HEK293 (cell line): Measurements from ENCODE around the gene TTLL13.

ENCODE experiments used
- BCL11B ChIP-seq: fragments of 450-650 bp; formaldehyde crosslinking; IDR thresholded peaks from 2 replicates; pipeline ENCODE4 v1.5.1; 2016; ENCODE audit warnings: low read depth, missing biosample characterization, missing genetic modification characterization
- GLI2 ChIP-seq: fragments of 450-650 bp; formaldehyde crosslinking; IDR thresholded peaks from 2 replicates; pipeline ENCODE4; 2017; ENCODE audit warnings: missing biosample characterization, missing genetic modification characterization, low read depth, borderline replicate concordance
- KLF7 ChIP-seq: fragments of 450-650 bp; formaldehyde crosslinking; IDR thresholded peaks from 2 replicates; pipeline ENCODE4 v1.5.1; 2016; ENCODE audit warnings: missing biosample characterization, missing genetic modification characterization, borderline replicate concordance
- KLF8 ChIP-seq: fragments of 450-650 bp; formaldehyde crosslinking; IDR thresholded peaks from 2 replicates; pipeline ENCODE4 v1.5.1; 2016; ENCODE audit warnings: missing biosample characterization, missing genetic modification characterization
- OVOL3 ChIP-seq: fragments of 450-650 bp; formaldehyde crosslinking; IDR thresholded peaks from 2 replicates; pipeline ENCODE4 v1.5.1; 2016; ENCODE audit warnings: missing biosample characterization, missing genetic modification characterization
- PRDM1 ChIP-seq: fragments of 450-650 bp; formaldehyde crosslinking; IDR thresholded peaks from 2 replicates; pipeline ENCODE4; 2016; ENCODE audit warnings: missing biosample characterization, missing genetic modification characterization
- SP7 ChIP-seq: fragments of 450-650 bp; formaldehyde crosslinking; IDR thresholded peaks from 2 replicates; pipeline ENCODE4 v1.5.1; 2016; ENCODE audit warnings: missing biosample characterization, missing genetic modification characterization
- ZNF202 ChIP-seq: fragments of 450-650 bp; formaldehyde crosslinking; IDR thresholded peaks from 2 replicates; pipeline ENCODE4 v1.5.1; 2016; ENCODE audit warnings: missing biosample characterization, missing genetic modification characterization, borderline replicate concordance
- ZNF223 ChIP-seq: fragments of 450-650 bp; formaldehyde crosslinking; IDR thresholded peaks from 2 replicates; pipeline ENCODE4 v1.5.1; 2016; ENCODE audit warnings: missing biosample characterization, missing genetic modification characterization
- ZNF248 ChIP-seq: fragments of 450-650 bp; formaldehyde crosslinking; IDR thresholded peaks from 2 replicates; pipeline ENCODE4 v1.5.1; 2017; ENCODE audit warnings: missing biosample characterization, missing genetic modification characterization
- ZNF561 ChIP-seq: fragments of 450-650 bp; IDR thresholded peaks from 2 replicates; pipeline ENCODE4 v1.5.1; 2018; ENCODE audit warnings: missing biosample characterization, missing genetic modification characterization, borderline replicate concordance
- ZNF626 ChIP-seq: fragments of 450-650 bp; sonication (Bioruptor Pico); formaldehyde crosslinking; IDR thresholded peaks from 2 replicates; pipeline ENCODE4 v1.5.1; 2018; ENCODE audit warnings: missing biosample characterization, missing genetic modification characterization, inconsistent platforms
- ZSCAN23 ChIP-seq: fragments of 450-650 bp; formaldehyde crosslinking; IDR thresholded peaks from 2 replicates; pipeline ENCODE4 v1.5.1; 2016; ENCODE audit warnings: missing biosample characterization, missing genetic modification characterization
- TF ChIP-seq, protein P1 (sequence below): fragments of 450-650 bp; formaldehyde crosslinking; conservative IDR thresholded peaks from 2 replicates; pipeline ENCODE4 v1.5.1; 2016; ENCODE audit warnings: low read depth, missing biosample characterization, missing genetic modification characterization
- TF ChIP-seq, protein P2 (sequence below): fragments of 450-650 bp; formaldehyde crosslinking; IDR thresholded peaks from 2 replicates; pipeline ENCODE4 v1.5.1; 2016; ENCODE audit warnings: missing biosample characterization, missing genetic modification characterization
- TF ChIP-seq, protein P3 (sequence below): fragments of 450-650 bp; formaldehyde crosslinking; IDR thresholded peaks from 2 replicates; pipeline ENCODE4 v1.5.1; 2016; ENCODE audit warnings: missing biosample characterization, missing genetic modification characterization
- TF ChIP-seq, protein P4 (sequence below): fragments of 450-650 bp; formaldehyde crosslinking; IDR thresholded peaks from 2 replicates; pipeline ENCODE4 v1.5.1; 2016; ENCODE audit warnings: missing biosample characterization, missing genetic modification characterization
- TF ChIP-seq, protein P5 (sequence below): fragments of 450-650 bp; formaldehyde crosslinking; IDR thresholded peaks from 2 replicates; pipeline ENCODE4 v1.5.0; 2017; ENCODE audit warnings: missing biosample characterization, missing genetic modification characterization, borderline replicate concordance
- TF ChIP-seq, protein P6 (sequence below): fragments of 450-650 bp; formaldehyde crosslinking; IDR thresholded peaks from 2 replicates; pipeline ENCODE4 v1.5.1; 2016; ENCODE audit warnings: missing biosample characterization, missing genetic modification characterization

The TTLL13 gene

DNA sequence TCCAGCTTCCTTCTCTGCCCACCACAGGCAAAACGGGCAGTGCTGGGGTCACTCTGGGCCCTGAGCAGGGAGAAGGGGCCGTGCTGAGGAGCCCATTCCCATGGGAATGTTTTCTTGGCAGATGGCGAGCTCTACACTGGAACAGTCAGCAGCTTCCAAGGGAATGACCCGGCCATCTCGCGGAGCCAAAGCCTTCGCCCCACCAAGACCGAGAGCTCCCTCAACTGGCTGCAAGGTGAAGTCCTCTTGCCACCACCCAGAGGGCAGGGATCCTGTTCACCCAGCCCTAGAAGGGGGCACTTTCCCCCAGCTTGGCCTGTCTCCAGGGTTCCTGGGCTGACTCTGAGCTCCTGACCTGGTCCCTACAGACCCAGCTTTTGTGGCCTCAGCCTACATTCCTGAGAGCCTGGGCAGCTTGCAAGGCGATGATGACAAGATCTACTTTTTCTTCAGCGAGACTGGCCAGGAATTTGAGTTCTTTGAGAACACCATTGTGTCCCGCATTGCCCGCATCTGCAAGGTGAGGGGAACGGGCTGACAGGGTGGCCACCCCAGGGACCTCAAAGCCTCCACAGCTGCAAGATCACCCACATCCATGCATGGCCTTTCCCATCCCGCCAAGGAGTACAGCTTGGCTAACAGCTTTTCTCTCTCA lies 28.0 kb upstream of the TTLL13 start (continued):
- TF ChIP-seq, protein P1, sequence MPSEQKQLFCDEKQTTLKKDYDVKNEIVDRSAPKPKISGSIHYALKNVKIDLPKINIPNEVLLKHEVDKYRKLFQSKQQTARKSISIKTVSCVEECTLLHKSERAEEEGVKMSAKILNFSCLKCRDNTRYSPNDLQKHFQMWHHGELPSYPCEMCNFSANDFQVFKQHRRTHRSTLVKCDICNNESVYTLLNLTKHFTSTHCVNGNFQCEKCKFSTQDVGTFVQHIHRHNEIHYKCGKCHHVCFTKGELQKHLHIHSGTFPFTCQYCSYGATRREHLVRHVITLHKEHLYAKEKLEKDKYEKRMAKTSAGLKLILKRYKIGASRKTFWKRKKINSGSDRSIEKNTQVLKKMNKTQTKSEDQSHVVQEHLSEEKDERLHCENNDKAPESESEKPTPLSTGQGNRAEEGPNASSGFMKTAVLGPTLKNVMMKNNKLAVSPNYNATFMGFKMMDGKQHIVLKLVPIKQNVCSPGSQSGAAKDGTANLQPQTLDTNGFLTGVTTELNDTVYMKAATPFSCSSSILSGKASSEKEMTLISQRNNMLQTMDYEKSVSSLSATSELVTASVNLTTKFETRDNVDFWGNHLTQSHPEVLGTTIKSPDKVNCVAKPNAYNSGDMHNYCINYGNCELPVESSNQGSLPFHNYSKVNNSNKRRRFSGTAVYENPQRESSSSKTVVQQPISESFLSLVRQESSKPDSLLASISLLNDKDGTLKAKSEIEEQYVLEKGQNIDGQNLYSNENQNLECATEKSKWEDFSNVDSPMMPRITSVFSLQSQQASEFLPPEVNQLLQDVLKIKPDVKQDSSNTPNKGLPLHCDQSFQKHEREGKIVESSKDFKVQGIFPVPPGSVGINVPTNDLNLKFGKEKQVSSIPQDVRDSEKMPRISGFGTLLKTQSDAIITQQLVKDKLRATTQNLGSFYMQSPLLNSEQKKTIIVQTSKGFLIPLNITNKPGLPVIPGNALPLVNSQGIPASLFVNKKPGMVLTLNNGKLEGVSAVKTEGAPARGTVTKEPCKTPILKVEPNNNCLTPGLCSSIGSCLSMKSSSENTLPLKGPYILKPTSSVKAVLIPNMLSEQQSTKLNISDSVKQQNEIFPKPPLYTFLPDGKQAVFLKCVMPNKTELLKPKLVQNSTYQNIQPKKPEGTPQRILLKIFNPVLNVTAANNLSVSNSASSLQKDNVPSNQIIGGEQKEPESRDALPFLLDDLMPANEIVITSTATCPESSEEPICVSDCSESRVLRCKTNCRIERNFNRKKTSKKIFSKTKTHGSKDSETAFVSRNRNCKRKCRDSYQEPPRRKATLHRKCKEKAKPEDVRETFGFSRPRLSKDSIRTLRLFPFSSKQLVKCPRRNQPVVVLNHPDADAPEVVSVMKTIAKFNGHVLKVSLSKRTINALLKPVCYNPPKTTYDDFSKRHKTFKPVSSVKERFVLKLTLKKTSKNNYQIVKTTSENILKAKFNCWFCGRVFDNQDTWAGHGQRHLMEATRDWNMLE (tag by site-specific recombination), result no peak
- TF ChIP-seq GLI2 (tag by site-specific recombination), result no peak
- TF ChIP-seq ZNF626 (tag by site-specific recombination), result no peak
- TF ChIP-seq, protein P2, sequence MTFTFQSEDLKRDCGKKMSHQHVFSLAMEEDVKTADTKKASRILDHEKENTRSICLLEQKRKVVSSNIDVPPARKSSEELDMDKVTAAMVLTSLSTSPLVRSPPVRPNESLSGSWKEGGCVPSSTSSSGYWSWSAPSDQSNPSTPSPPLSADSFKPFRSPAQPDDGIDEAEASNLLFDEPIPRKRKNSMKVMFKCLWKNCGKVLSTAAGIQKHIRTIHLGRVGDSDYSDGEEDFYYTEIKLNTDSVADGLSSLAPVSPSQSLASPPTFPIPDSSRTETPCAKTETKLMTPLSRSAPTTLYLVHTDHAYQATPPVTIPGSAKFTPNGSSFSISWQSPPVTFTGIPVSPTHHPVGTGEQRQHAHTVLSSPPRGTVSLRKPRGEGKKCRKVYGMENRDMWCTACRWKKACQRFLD (tag by site-specific recombination), result no peak
- TF ChIP-seq, protein P3, sequence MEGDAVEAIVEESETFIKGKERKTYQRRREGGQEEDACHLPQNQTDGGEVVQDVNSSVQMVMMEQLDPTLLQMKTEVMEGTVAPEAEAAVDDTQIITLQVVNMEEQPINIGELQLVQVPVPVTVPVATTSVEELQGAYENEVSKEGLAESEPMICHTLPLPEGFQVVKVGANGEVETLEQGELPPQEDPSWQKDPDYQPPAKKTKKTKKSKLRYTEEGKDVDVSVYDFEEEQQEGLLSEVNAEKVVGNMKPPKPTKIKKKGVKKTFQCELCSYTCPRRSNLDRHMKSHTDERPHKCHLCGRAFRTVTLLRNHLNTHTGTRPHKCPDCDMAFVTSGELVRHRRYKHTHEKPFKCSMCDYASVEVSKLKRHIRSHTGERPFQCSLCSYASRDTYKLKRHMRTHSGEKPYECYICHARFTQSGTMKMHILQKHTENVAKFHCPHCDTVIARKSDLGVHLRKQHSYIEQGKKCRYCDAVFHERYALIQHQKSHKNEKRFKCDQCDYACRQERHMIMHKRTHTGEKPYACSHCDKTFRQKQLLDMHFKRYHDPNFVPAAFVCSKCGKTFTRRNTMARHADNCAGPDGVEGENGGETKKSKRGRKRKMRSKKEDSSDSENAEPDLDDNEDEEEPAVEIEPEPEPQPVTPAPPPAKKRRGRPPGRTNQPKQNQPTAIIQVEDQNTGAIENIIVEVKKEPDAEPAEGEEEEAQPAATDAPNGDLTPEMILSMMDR (tag by site-specific recombination), result peak; percentile 75
- no peak for TF ChIP-seq ZNF223
- TF ChIP-seq, protein P4, sequence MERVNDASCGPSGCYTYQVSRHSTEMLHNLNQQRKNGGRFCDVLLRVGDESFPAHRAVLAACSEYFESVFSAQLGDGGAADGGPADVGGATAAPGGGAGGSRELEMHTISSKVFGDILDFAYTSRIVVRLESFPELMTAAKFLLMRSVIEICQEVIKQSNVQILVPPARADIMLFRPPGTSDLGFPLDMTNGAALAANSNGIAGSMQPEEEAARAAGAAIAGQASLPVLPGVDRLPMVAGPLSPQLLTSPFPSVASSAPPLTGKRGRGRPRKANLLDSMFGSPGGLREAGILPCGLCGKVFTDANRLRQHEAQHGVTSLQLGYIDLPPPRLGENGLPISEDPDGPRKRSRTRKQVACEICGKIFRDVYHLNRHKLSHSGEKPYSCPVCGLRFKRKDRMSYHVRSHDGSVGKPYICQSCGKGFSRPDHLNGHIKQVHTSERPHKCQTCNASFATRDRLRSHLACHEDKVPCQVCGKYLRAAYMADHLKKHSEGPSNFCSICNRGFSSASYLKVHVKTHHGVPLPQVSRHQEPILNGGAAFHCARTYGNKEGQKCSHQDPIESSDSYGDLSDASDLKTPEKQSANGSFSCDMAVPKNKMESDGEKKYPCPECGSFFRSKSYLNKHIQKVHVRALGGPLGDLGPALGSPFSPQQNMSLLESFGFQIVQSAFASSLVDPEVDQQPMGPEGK (tag by site-specific recombination), result peak; percentile 38; the same call in 1 of the 2 replicates
- TF ChIP-seq, protein P5, sequence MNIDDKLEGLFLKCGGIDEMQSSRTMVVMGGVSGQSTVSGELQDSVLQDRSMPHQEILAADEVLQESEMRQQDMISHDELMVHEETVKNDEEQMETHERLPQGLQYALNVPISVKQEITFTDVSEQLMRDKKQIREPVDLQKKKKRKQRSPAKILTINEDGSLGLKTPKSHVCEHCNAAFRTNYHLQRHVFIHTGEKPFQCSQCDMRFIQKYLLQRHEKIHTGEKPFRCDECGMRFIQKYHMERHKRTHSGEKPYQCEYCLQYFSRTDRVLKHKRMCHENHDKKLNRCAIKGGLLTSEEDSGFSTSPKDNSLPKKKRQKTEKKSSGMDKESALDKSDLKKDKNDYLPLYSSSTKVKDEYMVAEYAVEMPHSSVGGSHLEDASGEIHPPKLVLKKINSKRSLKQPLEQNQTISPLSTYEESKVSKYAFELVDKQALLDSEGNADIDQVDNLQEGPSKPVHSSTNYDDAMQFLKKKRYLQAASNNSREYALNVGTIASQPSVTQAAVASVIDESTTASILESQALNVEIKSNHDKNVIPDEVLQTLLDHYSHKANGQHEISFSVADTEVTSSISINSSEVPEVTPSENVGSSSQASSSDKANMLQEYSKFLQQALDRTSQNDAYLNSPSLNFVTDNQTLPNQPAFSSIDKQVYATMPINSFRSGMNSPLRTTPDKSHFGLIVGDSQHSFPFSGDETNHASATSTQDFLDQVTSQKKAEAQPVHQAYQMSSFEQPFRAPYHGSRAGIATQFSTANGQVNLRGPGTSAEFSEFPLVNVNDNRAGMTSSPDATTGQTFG, result no peak
- no peak for TF ChIP-seq ZNF248 (tag by site-specific recombination)
- no peak for TF ChIP-seq ZSCAN23 (tag by site-specific recombination)
- TF ChIP-seq ZNF202 (tag by site-specific recombination), result no peak
- TF ChIP-seq, protein P6, sequence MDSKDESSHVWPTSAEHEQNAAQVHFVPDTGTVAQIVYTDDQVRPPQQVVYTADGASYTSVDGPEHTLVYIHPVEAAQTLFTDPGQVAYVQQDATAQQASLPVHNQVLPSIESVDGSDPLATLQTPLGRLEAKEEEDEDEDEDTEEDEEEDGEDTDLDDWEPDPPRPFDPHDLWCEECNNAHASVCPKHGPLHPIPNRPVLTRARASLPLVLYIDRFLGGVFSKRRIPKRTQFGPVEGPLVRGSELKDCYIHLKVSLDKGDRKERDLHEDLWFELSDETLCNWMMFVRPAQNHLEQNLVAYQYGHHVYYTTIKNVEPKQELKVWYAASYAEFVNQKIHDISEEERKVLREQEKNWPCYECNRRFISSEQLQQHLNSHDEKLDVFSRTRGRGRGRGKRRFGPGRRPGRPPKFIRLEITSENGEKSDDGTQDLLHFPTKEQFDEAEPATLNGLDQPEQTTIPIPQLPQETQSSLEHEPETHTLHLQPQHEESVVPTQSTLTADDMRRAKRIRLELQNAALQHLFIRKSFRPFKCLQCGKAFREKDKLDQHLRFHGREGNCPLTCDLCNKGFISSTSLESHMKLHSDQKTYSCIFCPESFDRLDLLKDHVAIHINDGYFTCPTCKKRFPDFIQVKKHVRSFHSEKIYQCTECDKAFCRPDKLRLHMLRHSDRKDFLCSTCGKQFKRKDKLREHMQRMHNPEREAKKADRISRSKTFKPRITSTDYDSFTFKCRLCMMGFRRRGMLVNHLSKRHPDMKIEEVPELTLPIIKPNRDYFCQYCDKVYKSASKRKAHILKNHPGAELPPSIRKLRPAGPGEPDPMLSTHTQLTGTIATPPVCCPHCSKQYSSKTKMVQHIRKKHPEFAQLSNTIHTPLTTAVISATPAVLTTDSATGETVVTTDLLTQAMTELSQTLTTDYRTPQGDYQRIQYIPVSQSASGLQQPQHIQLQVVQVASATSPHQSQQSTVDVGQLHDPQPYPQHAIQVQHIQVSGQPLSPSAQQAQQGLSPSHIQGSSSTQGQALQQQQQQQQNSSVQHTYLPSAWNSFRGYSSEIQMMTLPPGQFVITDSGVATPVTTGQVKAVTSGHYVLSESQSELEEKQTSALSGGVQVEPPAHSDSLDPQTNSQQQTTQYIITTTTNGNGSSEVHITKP (tag by site-specific recombination), result no peak
- no peak for TF ChIP-seq KLF7
- TF ChIP-seq BCL11B, result no peak
- TF ChIP-seq ZNF561 (tag by site-specific recombination), result no peak
- TF ChIP-seq KLF8 (tag by site-specific recombination), result no peak
- no peak for TF ChIP-seq PRDM1 (tag by site-specific recombination)
- no peak for TF ChIP-seq OVOL3 (tag by site-specific recombination)
- 0 out of 2 replicates have a peak, but pooled peaks have one; percentile 12 for TF ChIP-seq SP7 (tag by site-specific recombination)
- TF ChIP-seq, all 188 proteins: peak for 8
